NCI-H2196 treated with DMSO at 0.1 percent for 48 hours (cell line): ENCODE data around the gene SLC30A5.

Source experiments
- DNase-seq: peaks from one replicate; lab custom pipeline; 2025; ENCODE audit not compliant: unreplicated experiment; lab: John Stamatoyannopoulos, UW

SLC30A5 gene

GRCh38 chr5:69166686-69167492 is 73.1 kb downstream of the SLC30A5 start, which contains the start of gene CCNB1:
Gene CCNB1 (plus strand): TSS chr5:69167150. CDS start chr5:69167263, 113 bp downstream.
- peak; percentile 79 for DNase-seq

GRCh38 chr5:69167493-69167855 is 73.7 kb downstream of the SLC30A5 start:
- no peak for DNase-seq

GRCh38 chr5:69167929-69168328 is 74.1 kb downstream of the SLC30A5 start:
- DNase-seq = no peak

DNA sequence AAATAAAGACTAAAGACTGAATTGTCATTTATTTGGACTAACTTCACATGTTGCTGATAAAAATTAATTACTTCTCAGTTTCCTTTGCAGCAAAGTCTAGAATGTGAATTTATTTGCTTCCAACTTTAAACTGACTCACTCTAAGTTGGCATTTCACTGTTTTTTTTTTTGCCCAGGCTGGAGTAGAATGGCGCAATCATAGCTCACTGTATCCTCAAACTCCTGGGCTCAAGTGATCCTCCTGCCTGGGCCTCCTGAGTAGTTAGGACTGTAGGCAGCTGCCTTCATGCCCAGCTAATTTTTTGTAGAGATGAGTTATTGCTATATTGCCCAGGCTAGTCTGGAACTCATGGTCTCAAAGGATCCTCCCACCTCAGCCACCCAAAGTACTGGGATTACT is 76.7 kb downstream of the SLC30A5 start:
- DNase-seq = no peak

DNA sequence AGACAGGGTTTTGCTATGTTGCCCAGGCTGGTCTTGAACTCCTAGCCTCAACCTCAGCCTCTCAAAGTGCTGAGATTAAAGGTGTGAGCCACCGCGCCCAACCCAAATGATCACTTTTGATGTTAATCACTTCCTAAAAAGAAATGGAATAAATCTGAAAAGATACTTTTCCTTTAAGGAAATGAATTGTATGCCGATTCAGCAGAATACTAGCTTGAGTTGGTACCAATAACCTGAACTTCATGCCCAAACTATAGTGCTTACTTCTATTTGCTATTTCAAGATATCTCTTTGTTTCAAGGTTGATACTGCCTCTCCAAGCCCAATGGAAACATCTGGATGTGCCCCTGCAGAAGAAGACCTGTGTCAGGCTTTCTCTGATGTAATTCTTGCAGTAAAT is 77.2 kb downstream of the SLC30A5 start:
- DNase-seq = no peak
